ENCODE results near the gene PITX1.

PITX1 gene

GRCh38 chr5:135032695-135032998, 1.4 kb downstream of the PITX1 start:
- DNase-seq (ENCODE audit: insufficient read length, low spot score) (no peak), FAIRE-seq (no peak)

GRCh38 chr5:135031813-135032694, 2.0 kb downstream of the PITX1 start:
- no peak for DNase-seq (ENCODE audit: insufficient read length, low spot score)
- FAIRE-seq = no peak
- no peak for TF ChIP-seq POLR2A (IDR thresholded peaks at IDR 0.05; ENCODE audit: low read depth, low read length)

More at GRCh38 chr5:135032695-135032998, 1.4 kb downstream of the PITX1 start:
- TF ChIP-seq POLR2A (IDR thresholded peaks at IDR 0.05; ENCODE audit: low read depth, low read length) = no peak

GRCh38 chr5:135030956-135031812, 2.8 kb downstream of the PITX1 start:
- TF ChIP-seq POLR2A (IDR thresholded peaks at IDR 0.05; ENCODE audit: low read depth, low read length) = no peak
- FAIRE-seq (no peak), DNase-seq (ENCODE audit: insufficient read length, low spot score) (no peak)

GRCh38 chr5:135030123-135030955, 3.7 kb downstream of the PITX1 start:
- no peak for FAIRE-seq
- TF ChIP-seq POLR2A (IDR thresholded peaks at IDR 0.05; ENCODE audit: low read depth, low read length) = no peak
- DNase-seq (ENCODE audit: insufficient read length, low spot score) = no peak

GRCh38 chr5:135029477-135030122, 4.4 kb downstream of the PITX1 start:
- DNase-seq (ENCODE audit: insufficient read length, low spot score) = no peak
- no peak for TF ChIP-seq POLR2A (IDR thresholded peaks at IDR 0.05; ENCODE audit: low read depth, low read length)
- no peak for FAIRE-seq

- TF ChIP-seq POLR2A (IDR thresholded peaks at IDR 0.05; ENCODE audit: low read depth, low read length) = no peak
- FAIRE-seq = no peak
- DNase-seq (ENCODE audit: insufficient read length, low spot score) = no peak
Observed at GRCh38 chr5:135028791-135029476, 5.1 kb downstream of the PITX1 start.

GRCh38 chr5:135027697-135028615, 6.1 kb downstream of the PITX1 start:
- no peak for FAIRE-seq
- DNase-seq (ENCODE audit: insufficient read length, low spot score) = no peak
- TF ChIP-seq POLR2A (IDR thresholded peaks at IDR 0.05; ENCODE audit: low read depth, low read length) = no peak

GRCh38 chr5:135027266-135027696, 6.7 kb downstream of the PITX1 start:
- no peak for DNase-seq (ENCODE audit: insufficient read length, low spot score)
- no peak for FAIRE-seq

GRCh38 chr5:135026645-135027265, 7.3 kb downstream of the PITX1 start:
- DNase-seq (ENCODE audit: insufficient read length, low spot score) = no peak
- TF ChIP-seq POLR2A (IDR thresholded peaks at IDR 0.05; ENCODE audit: low read depth, low read length) = no peak
- no peak for FAIRE-seq

More at GRCh38 chr5:135027266-135027696, 6.7 kb downstream of the PITX1 start:
- TF ChIP-seq POLR2A (IDR thresholded peaks at IDR 0.05; ENCODE audit: low read depth, low read length) = no peak

GRCh38 chr5:135025730-135026644, 8.0 kb downstream of the PITX1 start:
- no peak for FAIRE-seq
- DNase-seq (ENCODE audit: insufficient read length, low spot score) = no peak
- TF ChIP-seq POLR2A (IDR thresholded peaks at IDR 0.05; ENCODE audit: low read depth, low read length) = no peak

Measured in H54 (cell line).